COLO829 (cell line): ENCODE results near the gene EIF2B5.
"Not testable (repeated sequence)": the region's sequence is repeated elsewhere in the genome, so short reads cannot be mapped to it uniquely, and the experiment has no call there.

Experiments used
- DNase-seq: peaks from one replicate; pipeline ENCODE4 v3.0.0; 2012; ENCODE audit warnings: low spot score

EIF2B5 gene

GRCh38 chr3:184145751-184146270 is 10.7 kb downstream of the EIF2B5 start:
- DNase-seq = no peak

GRCh38 chr3:184148076-184148475 is 12.9 kb downstream of the EIF2B5 start:
- no peak for DNase-seq

- DNase-seq = no peak
Measured at GRCh38 chr3:184149123-184149522, 14.0 kb downstream of the EIF2B5 start.

- DNase-seq = not testable (repeated sequence)
Measured at GRCh38 chr3:184149770-184150169, 14.6 kb downstream of the EIF2B5 start.

GRCh38 chr3:184154885-184155643 is 19.9 kb downstream of the EIF2B5 start, which contains the start of gene DVL3:
Gene DVL3, plus strand, starts transcription at chr3:184155377. Its CDS starts 259 bp downstream, at chr3:184155636.
- no peak for DNase-seq

- DNase-seq = no peak
Measured at GRCh38 chr3:184155644-184156521, 20.7 kb downstream of the EIF2B5 start.

- peak; percentile 63 for DNase-seq
Measured at GRCh38 chr3:184156522-184156955, 21.4 kb downstream of the EIF2B5 start.

GRCh38 chr3:184157206-184157605 is 22.0 kb downstream of the EIF2B5 start:
- DNase-seq = no peak

- DNase-seq = no peak
Measured at GRCh38 chr3:184158404-184158803, 23.2 kb downstream of the EIF2B5 start.

GRCh38 chr3:184160456-184160855 is 25.3 kb downstream of the EIF2B5 start:
- DNase-seq = no peak

GRCh38 chr3:184162571-184163070 is 27.5 kb downstream of the EIF2B5 start:
- not testable (repeated sequence) for DNase-seq

- no peak for DNase-seq
Measured at GRCh38 chr3:184164648-184165330, 29.6 kb downstream of the EIF2B5 start.

GRCh38 chr3:184165543-184165942 is 30.4 kb downstream of the EIF2B5 start:
- DNase-seq = no peak

GRCh38 chr3:184166671-184167070 is 31.5 kb downstream of the EIF2B5 start:
- DNase-seq = no peak

GRCh38 chr3:184167786-184168185 is 32.6 kb downstream of the EIF2B5 start:
- no peak for DNase-seq

- DNase-seq = no peak
Measured at GRCh38 chr3:184168363-184169120, 33.4 kb downstream of the EIF2B5 start.

GRCh38 chr3:184169896-184170875 is 35.0 kb downstream of the EIF2B5 start:
- no peak for DNase-seq

GRCh38 chr3:184171562-184171961 is 36.4 kb downstream of the EIF2B5 start:
- DNase-seq = peak; percentile 88

GRCh38 chr3:184172681-184173373 is 37.7 kb downstream of the EIF2B5 start:
- DNase-seq = no peak
